Parathyroid adenoma (tissue), 2 donors: Measurements from ENCODE around the gene TOB2.
A peak's percentile ranks its signal among the peaks of the same experiment; 100 is the strongest.

ENCODE experiments used
- H2AFZ ChIP-seq: fragments of 300-600 bp; sonication (generic); one replicate; pipeline ENCODE4 v1.7.0; 2017; ENCODE audit warnings: antibody characterized with exemption, mild to moderate bottlenecking
- H3K27ac ChIP-seq: fragments of 300-600 bp; sonication (generic); one replicate; pipeline ENCODE4 v1.7.0; 2017
- H3K27me3 ChIP-seq: fragments of 300-600 bp; sonication (generic); one replicate; pipeline ENCODE4 v1.7.0; 2017; ENCODE audit warnings: low read length; ENCODE audit not compliant: control insufficient read depth, insufficient read depth
- H3K36me3 ChIP-seq: fragments of 300-600 bp; sonication (generic); one replicate; pipeline ENCODE4 v1.7.0; 2017; ENCODE audit warnings: low read length; ENCODE audit not compliant: control insufficient read depth, insufficient read depth
- H3K4me1 ChIP-seq: fragments of 300-600 bp; sonication (generic); one replicate; pipeline ENCODE4 v1.7.0; 2017; ENCODE audit warnings: control low read depth
- H3K4me2 ChIP-seq: fragments of 300-600 bp; sonication (generic); one replicate; pipeline ENCODE4 v1.7.0; 2017; ENCODE audit warnings: low read length
- H3K4me3 ChIP-seq: fragments of 300-600 bp; sonication (generic); one replicate; pipeline ENCODE4 v1.7.0; 2017; ENCODE audit warnings: low read depth, low read length
- H3K79me2 ChIP-seq: fragments of 300-600 bp; sonication (generic); one replicate; pipeline ENCODE4 v1.7.0; 2017; ENCODE audit warnings: control low read depth
- H3K9ac ChIP-seq: fragments of 300-600 bp; sonication (generic); one replicate; pipeline ENCODE4 v1.7.0; 2017; ENCODE audit warnings: mild to moderate bottlenecking
- H3K9me3 ChIP-seq: fragments of 300-600 bp; sonication (generic); one replicate; pipeline ENCODE4 v1.7.0; 2017; ENCODE audit warnings: low read length; ENCODE audit not compliant: control insufficient read depth
- TF ChIP-seq, protein P1 (sequence below): fragments of 300-600 bp; sonication (generic); IDR thresholded peaks from one replicate; pipeline ENCODE4 v1.7.0; 2017; ENCODE audit warnings: antibody characterized with exemption, mild to moderate bottlenecking
- donor health status: primary hyperparathyroidism.

TOB2 gene

GRCh38 chr22:41481131-41481830 lies 34.7 kb upstream of the TOB2 start:
- Histone ChIP-seq H3K9me3 (no peaks in the 10 kb centered on the region), H3K79me2 (peaks cover 69% of the 10 kb centered on the region), H3K4me1 (peaks cover 20% of the 10 kb centered on the region), H3K27ac (peak overlapping the region; percentile 37), H3K4me2 (peak overlapping the region; percentile 7), H3K4me3 (no peak overlapping the region), H3K36me3 (no peaks in the 10 kb centered on the region), H3K27me3 (no peaks in the 10 kb centered on the region), H2AFZ (no peak overlapping the region), H3K9ac (no peak overlapping the region)
- TF ChIP-seq, protein P1, sequence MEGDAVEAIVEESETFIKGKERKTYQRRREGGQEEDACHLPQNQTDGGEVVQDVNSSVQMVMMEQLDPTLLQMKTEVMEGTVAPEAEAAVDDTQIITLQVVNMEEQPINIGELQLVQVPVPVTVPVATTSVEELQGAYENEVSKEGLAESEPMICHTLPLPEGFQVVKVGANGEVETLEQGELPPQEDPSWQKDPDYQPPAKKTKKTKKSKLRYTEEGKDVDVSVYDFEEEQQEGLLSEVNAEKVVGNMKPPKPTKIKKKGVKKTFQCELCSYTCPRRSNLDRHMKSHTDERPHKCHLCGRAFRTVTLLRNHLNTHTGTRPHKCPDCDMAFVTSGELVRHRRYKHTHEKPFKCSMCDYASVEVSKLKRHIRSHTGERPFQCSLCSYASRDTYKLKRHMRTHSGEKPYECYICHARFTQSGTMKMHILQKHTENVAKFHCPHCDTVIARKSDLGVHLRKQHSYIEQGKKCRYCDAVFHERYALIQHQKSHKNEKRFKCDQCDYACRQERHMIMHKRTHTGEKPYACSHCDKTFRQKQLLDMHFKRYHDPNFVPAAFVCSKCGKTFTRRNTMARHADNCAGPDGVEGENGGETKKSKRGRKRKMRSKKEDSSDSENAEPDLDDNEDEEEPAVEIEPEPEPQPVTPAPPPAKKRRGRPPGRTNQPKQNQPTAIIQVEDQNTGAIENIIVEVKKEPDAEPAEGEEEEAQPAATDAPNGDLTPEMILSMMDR = no peak

GRCh38 chr22:41480397-41480735 lies 33.8 kb upstream of the TOB2 start:
- H3K4me2 ChIP-seq = no peak overlapping the region
- peaks cover 15% of the 10 kb centered on the region for H3K4me1 ChIP-seq
- no peaks in the 10 kb centered on the region for H3K9me3 ChIP-seq
- no peak overlapping the region for H3K9ac ChIP-seq
- H2AFZ ChIP-seq = no peak overlapping the region
- no peak overlapping the region for H3K4me3 ChIP-seq
- peak overlapping the region; percentile 37 for H3K27ac ChIP-seq
- H3K79me2 ChIP-seq = peaks cover 73% of the 10 kb centered on the region
- TF ChIP-seq, protein P1 = no peak
- no peaks in the 10 kb centered on the region for H3K36me3 ChIP-seq
- H3K27me3 ChIP-seq = no peaks in the 10 kb centered on the region

DNA sequence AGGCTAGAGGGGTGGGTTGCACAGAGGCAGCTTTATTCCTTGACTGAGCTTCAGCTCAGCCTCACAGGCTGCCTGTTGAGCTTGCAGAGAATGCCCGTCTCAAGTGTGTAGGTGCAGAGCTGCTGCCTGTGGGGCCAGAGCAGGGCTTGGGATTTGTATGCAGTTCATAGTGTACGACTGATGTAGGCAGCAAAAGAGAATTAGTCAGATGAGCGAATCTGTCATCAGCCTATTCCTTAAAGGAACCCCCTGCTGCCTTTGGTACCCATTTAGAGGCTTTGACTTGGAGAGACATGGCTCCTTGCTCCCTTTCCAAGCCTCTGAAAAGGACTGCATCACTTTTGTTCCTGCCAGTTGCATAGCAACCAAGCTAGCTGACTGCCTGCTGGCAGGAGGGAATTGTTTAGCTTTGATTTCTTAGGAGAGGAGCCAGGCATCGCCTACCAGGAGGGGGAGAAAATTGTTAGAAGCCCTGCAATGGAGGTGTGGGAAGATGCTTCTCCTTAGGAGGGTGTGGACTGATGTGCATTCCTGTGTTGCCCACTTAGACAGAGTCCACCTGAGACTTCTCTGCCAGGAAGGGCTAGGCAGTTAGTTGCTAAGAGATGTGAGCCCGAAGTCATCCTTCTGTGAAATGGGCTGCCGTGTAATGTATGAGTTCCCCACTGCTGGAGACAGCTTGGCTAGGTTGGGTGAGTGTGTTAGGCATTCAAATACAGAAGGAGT lies 33.2 kb upstream of the TOB2 start:
- H3K79me2 ChIP-seq = peaks cover 76% of the 10 kb centered on the region
- no peaks in the 10 kb centered on the region for H3K9me3 ChIP-seq
- no peak overlapping the region for H3K9ac ChIP-seq
- H3K36me3 ChIP-seq = no peaks in the 10 kb centered on the region
- H3K4me2 ChIP-seq = no peak overlapping the region
- no peak overlapping the region for H2AFZ ChIP-seq
- H3K4me3 ChIP-seq = no peak overlapping the region
- no peaks in the 10 kb centered on the region for H3K27me3 ChIP-seq
- TF ChIP-seq, protein P1 = no peak
- no peak overlapping the region for H3K27ac ChIP-seq
- H3K4me1 ChIP-seq = peaks cover 15% of the 10 kb centered on the region

DNA sequence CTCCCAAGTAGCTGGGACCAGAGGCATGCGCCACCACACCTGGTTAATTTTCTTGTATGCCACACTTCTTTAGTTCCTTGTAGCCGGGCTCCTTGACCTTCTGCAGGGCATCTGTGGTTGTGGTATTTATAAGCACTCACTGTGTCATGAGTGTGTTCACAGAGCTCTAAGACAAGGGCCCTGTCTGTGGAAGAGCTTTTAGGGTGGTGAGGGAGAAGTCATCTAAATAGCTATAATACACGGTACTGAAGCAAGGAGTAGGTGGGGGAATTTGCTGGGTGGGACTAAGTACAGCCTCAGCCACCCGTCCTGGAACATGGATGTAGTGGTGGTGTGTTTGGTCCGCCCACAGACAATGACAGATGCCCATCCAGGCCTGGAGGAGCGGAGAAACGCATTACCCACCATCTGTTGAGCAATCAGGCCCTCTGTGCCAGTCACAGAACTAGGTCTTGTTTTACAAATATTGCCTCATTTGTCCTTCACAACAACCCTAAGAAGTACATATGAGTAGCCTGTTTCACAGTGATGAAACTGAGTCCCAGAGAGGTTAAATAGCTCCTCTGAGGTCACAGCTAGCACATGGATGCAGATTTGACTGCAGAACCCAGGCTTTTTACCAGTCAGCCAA lies 32.4 kb upstream of the TOB2 start:
- Histone ChIP-seq H3K4me3 (no peak overlapping the region), H3K4me2 (no peak overlapping the region), H3K79me2 (peaks cover 77% of the 10 kb centered on the region), H3K36me3 (no peaks in the 10 kb centered on the region), H3K9me3 (no peaks in the 10 kb centered on the region), H3K4me1 (peaks cover 15% of the 10 kb centered on the region), H3K27me3 (no peaks in the 10 kb centered on the region), H2AFZ (no peak overlapping the region), H3K27ac (no peak overlapping the region), H3K9ac (no peak overlapping the region)
- TF ChIP-seq, protein P1 = no peak
